Measurements from ENCODE around the gene LAMB2. TPM values are rescaled to one million over a fixed set of nuclear protein-coding genes. Genes with fewer than 3 reads are reported as not detected.
A peak's percentile ranks its signal among the peaks of the same experiment; 100 is the strongest.

LAMB2 gene
- total and polyA plus RNA-seq, 10 of the 15 experiments (the other 5 are each of a cell fraction or from before 2014, with no cell fraction given) = 0.13 to 3.2 (median 0.64) TPM; not detected in 3

- no peak for TF ChIP-seq EGR1 (IDR thresholded peaks at IDR 0.05; ENCODE audit: borderline replicate concordance in 1 of 2, low read depth in 2 of 2, low read length in 2 of 2)
- TF ChIP-seq GABPA (IDR thresholded peaks at IDR 0.05; ENCODE audit: low read depth) = peak; percentile 90
- no peak for TF ChIP-seq FOXK2 (IDR thresholded peaks at IDR 0.05)
- TF ChIP-seq CBFB (IDR thresholded peaks at IDR 0.05; ENCODE audit: low read depth) = peak; percentile 53; the same call in 1 of the 2 replicates
- no peak for TF ChIP-seq RUNX3 (IDR thresholded peaks at IDR 0.05; ENCODE audit: low read length)
- no peak for TF ChIP-seq GATAD2B (conservative IDR thresholded peaks at IDR 0.05; ENCODE audit: low read depth)
- TF ChIP-seq MTA3 (IDR thresholded peaks at IDR 0.05; ENCODE audit: borderline replicate concordance, low read length) = no peak; the same call in 1 of the 2 replicates
- TF ChIP-seq RCOR1 (conservative IDR thresholded peaks at IDR 0.05; ENCODE audit: low read depth, low read length) = no peak
- TF ChIP-seq SMARCA5 (IDR thresholded peaks at IDR 0.05) = no peak
- TF ChIP-seq CBX5 (IDR thresholded peaks at IDR 0.05; ENCODE audit: low read depth) = no peak
- TF ChIP-seq RELB (IDR thresholded peaks at IDR 0.05; ENCODE audit: low read depth) = peak; percentile 95
- TF ChIP-seq WRNIP1 (IDR thresholded peaks at IDR 0.05; ENCODE audit: borderline replicate concordance, low read depth, low read length) = no peak
- TF ChIP-seq ESRRA (IDR thresholded peaks at IDR 0.05; ENCODE audit: low read length) = 0 out of 2 replicates have a peak, but pooled peaks have one; percentile 46
- TF ChIP-seq IRF4 (IDR thresholded peaks at IDR 0.05; ENCODE audit: low read depth, low read length) = no peak
- TF ChIP-seq, protein P1, sequence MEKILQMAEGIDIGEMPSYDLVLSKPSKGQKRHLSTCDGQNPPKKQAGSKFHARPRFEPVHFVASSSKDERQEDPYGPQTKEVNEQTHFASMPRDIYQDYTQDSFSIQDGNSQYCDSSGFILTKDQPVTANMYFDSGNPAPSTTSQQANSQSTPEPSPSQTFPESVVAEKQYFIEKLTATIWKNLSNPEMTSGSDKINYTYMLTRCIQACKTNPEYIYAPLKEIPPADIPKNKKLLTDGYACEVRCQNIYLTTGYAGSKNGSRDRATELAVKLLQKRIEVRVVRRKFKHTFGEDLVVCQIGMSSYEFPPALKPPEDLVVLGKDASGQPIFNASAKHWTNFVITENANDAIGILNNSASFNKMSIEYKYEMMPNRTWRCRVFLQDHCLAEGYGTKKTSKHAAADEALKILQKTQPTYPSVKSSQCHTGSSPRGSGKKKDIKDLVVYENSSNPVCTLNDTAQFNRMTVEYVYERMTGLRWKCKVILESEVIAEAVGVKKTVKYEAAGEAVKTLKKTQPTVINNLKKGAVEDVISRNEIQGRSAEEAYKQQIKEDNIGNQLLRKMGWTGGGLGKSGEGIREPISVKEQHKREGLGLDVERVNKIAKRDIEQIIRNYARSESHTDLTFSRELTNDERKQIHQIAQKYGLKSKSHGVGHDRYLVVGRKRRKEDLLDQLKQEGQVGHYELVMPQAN (conservative IDR thresholded peaks at IDR 0.05) = peak; percentile 80
- TF ChIP-seq POLR2AphosphoS5 (IDR thresholded peaks at IDR 0.05; ENCODE audit: low read length) = peak; percentile 96
- TF ChIP-seq HCFC1 (IDR thresholded peaks at IDR 0.05; ENCODE audit: low read length) = peak; percentile 45
- no peak for TF ChIP-seq MYC (IDR thresholded peaks at IDR 0.05; ENCODE audit: insufficient read depth, insufficient read length, insufficient replicate concordance, low read length, severe bottlenecking)
- no peak for TF ChIP-seq NR2C2 (IDR thresholded peaks at IDR 0.05; ENCODE audit: borderline replicate concordance, control insufficient read depth, insufficient read length, low read depth)
- TF ChIP-seq NR2C1 (IDR thresholded peaks at IDR 0.05) = peak; percentile 95
- TF ChIP-seq BRCA1 (IDR thresholded peaks at IDR 0.05; ENCODE audit: low read depth, low read length) = no peak
- TF ChIP-seq SRF (IDR thresholded peaks at IDR 0.05; ENCODE audit: low read depth in 2 of 2, low read length in 2 of 2) = 0 out of 4 replicates have a peak, but pooled peaks of 1 of the 2 experiments have one; percentile 24
- no peak for TF ChIP-seq CHD1 (IDR thresholded peaks at IDR 0.05; ENCODE audit: low read depth, low read length)
- TF ChIP-seq ATF7 (IDR thresholded peaks at IDR 0.05; ENCODE audit: low read depth) = no peak
- peak; percentile 62 for TF ChIP-seq PKNOX1 (IDR thresholded peaks at IDR 0.05)
- TF ChIP-seq PML (IDR thresholded peaks at IDR 0.05; ENCODE audit: low read length) = peak; percentile 63; the same call in 1 of the 2 replicates
- TF ChIP-seq SIN3A (IDR thresholded peaks at IDR 0.05; ENCODE audit: low read depth, low read length) = peak; percentile 95
- peak; percentile 97 for TF ChIP-seq TAF1 (IDR thresholded peaks at IDR 0.05; ENCODE audit: borderline replicate concordance, low read depth, low read length)
Measured at GRCh38 chr3:49104427-49105291, 28.2 kb downstream of the LAMB2 start, which contains the start of gene QARS1 (continued).
